ENCODE results near the gene FMO1. TPM values are rescaled to one million over a fixed set of nuclear protein-coding genes. Genes with fewer than 3 reads are reported as not detected.

FMO1 gene
- total and polyA plus RNA-seq, 2 donors (not counting 1 experiment from before 2014, with no cell fraction given): 0.22 TPM; not detected in 1

GRCh38 chr1:171248841-171249240 lies 547 bp downstream of the FMO1 start:
- H3K79me2 ChIP-seq (ENCODE audit: control insufficient read depth, insufficient read depth, low read length): no peaks in the 10 kb centered on the region
- no peak overlapping the region for H3K4me3 ChIP-seq (replicated peaks in 1 of 4; ENCODE audit: control extremely low read depth in 1 of 4, insufficient read depth in 1 of 4, low read depth in 3 of 4, low read length in 4 of 4)
- H3K27ac ChIP-seq (ENCODE audit: insufficient read depth, low read length): no peak overlapping the region
- H3K27me3 ChIP-seq (ENCODE audit: control insufficient read depth, insufficient read depth, low read length): no peaks in the 10 kb centered on the region
- no peak overlapping the region for H2AFZ ChIP-seq (ENCODE audit: low read length)
- no peaks in the 10 kb centered on the region for H4K20me1 ChIP-seq (ENCODE audit: control insufficient read depth, extremely low read depth, insufficient read depth, low read length)
- peak in 1 of 2 donors; percentile 9 for DNase-seq (ENCODE audit: low read depth in 2 of 2)
- TF ChIP-seq EZH2 (IDR thresholded peaks at IDR 0.05; ENCODE audit: low read length, missing control alignments): no peak
- H3K4me2 ChIP-seq (ENCODE audit: extremely low read depth, insufficient read depth, low read length): no peak overlapping the region
- no peaks in the 10 kb centered on the region for H3K4me1 ChIP-seq (ENCODE audit: control insufficient read depth, extremely low read depth, insufficient read depth, low read length)
- no peaks in the 10 kb centered on the region for H3K36me3 ChIP-seq (ENCODE audit: control insufficient read depth, insufficient read depth, low read length)
- no peak overlapping the region for H3K9ac ChIP-seq (ENCODE audit: insufficient read depth, low read length)
- H3K9me3 ChIP-seq (ENCODE audit: control insufficient read depth, insufficient read depth, low read depth, low read length): no peaks in the 10 kb centered on the region

GRCh38 chr1:171250263-171250662 lies 2.0 kb downstream of the FMO1 start:
- Histone ChIP-seq H4K20me1 (ENCODE audit: control insufficient read depth, extremely low read depth, insufficient read depth, low read length) (no peaks in the 10 kb centered on the region), H3K79me2 (ENCODE audit: control insufficient read depth, insufficient read depth, low read length) (no peaks in the 10 kb centered on the region), H3K4me1 (ENCODE audit: control insufficient read depth, extremely low read depth, insufficient read depth, low read length) (no peaks in the 10 kb centered on the region), H3K27ac (ENCODE audit: insufficient read depth, low read length) (no peak overlapping the region), H3K36me3 (ENCODE audit: control insufficient read depth, insufficient read depth, low read length) (no peaks in the 10 kb centered on the region), H3K4me2 (ENCODE audit: extremely low read depth, insufficient read depth, low read length) (no peak overlapping the region), H2AFZ (ENCODE audit: low read length) (no peak overlapping the region), H3K9ac (ENCODE audit: insufficient read depth, low read length) (no peak overlapping the region), H3K9me3 (ENCODE audit: control insufficient read depth, insufficient read depth, low read depth, low read length) (no peaks in the 10 kb centered on the region), H3K27me3 (ENCODE audit: control insufficient read depth, insufficient read depth, low read length) (no peaks in the 10 kb centered on the region), H3K4me3 (replicated peaks in 1 of 4; ENCODE audit: control extremely low read depth in 1 of 4, insufficient read depth in 1 of 4, low read depth in 3 of 4, low read length in 4 of 4) (no peak overlapping the region)
- DNase-seq (ENCODE audit: low read depth in 2 of 2): no peak
- TF ChIP-seq, protein P1, sequence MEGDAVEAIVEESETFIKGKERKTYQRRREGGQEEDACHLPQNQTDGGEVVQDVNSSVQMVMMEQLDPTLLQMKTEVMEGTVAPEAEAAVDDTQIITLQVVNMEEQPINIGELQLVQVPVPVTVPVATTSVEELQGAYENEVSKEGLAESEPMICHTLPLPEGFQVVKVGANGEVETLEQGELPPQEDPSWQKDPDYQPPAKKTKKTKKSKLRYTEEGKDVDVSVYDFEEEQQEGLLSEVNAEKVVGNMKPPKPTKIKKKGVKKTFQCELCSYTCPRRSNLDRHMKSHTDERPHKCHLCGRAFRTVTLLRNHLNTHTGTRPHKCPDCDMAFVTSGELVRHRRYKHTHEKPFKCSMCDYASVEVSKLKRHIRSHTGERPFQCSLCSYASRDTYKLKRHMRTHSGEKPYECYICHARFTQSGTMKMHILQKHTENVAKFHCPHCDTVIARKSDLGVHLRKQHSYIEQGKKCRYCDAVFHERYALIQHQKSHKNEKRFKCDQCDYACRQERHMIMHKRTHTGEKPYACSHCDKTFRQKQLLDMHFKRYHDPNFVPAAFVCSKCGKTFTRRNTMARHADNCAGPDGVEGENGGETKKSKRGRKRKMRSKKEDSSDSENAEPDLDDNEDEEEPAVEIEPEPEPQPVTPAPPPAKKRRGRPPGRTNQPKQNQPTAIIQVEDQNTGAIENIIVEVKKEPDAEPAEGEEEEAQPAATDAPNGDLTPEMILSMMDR (conservative IDR thresholded peaks at IDR 0.05 in 1 of 2, IDR thresholded peaks at IDR 0.05 in 1 of 2; ENCODE audit: low read depth in 1 of 2, low read length in 2 of 2): no peak
- no peak for TF ChIP-seq EZH2 (IDR thresholded peaks at IDR 0.05; ENCODE audit: low read length, missing control alignments)

- peak; percentile 51 to 59 for DNase-seq (ENCODE audit: low read depth in 2 of 2)
- H3K9ac ChIP-seq (ENCODE audit: insufficient read depth, low read length): peak overlapping the region; percentile 44
- TF ChIP-seq, protein P1 (conservative IDR thresholded peaks at IDR 0.05 in 1 of 2, IDR thresholded peaks at IDR 0.05 in 1 of 2; ENCODE audit: low read depth in 1 of 2, low read length in 2 of 2): peak; percentile 78 to 82
- no peak for TF ChIP-seq EZH2 (IDR thresholded peaks at IDR 0.05; ENCODE audit: low read length, missing control alignments)
These were observed 3.0 kb downstream of the FMO1 start for GRCh38 chr1:171251042-171251951.

More at GRCh38 chr1:171251042-171251951, 3.0 kb downstream of the FMO1 start:
- no peaks in the 10 kb centered on the region for H3K9me3 ChIP-seq (ENCODE audit: control insufficient read depth, insufficient read depth, low read depth, low read length)
- peak overlapping the region; percentile 93 for H3K4me2 ChIP-seq (ENCODE audit: extremely low read depth, insufficient read depth, low read length)
- peak overlapping the region; percentile 34 for H3K27ac ChIP-seq (ENCODE audit: insufficient read depth, low read length)
- peak overlapping the region; percentile 53 to 82 (median 66) for H3K4me3 ChIP-seq (replicated peaks in 1 of 4; ENCODE audit: control extremely low read depth in 1 of 4, insufficient read depth in 1 of 4, low read depth in 3 of 4, low read length in 4 of 4)
- no peaks in the 10 kb centered on the region for H3K4me1 ChIP-seq (ENCODE audit: control insufficient read depth, extremely low read depth, insufficient read depth, low read length)
- no peaks in the 10 kb centered on the region for H3K27me3 ChIP-seq (ENCODE audit: control insufficient read depth, insufficient read depth, low read length)
- no peaks in the 10 kb centered on the region for H4K20me1 ChIP-seq (ENCODE audit: control insufficient read depth, extremely low read depth, insufficient read depth, low read length)
- H3K36me3 ChIP-seq (ENCODE audit: control insufficient read depth, insufficient read depth, low read length): no peaks in the 10 kb centered on the region
- H3K79me2 ChIP-seq (ENCODE audit: control insufficient read depth, insufficient read depth, low read length): no peaks in the 10 kb centered on the region
- H2AFZ ChIP-seq (ENCODE audit: low read length): peak overlapping the region; percentile 93

All from fibroblast of lung (primary cell).